ENCODE results near the gene METTL26.

DNA sequence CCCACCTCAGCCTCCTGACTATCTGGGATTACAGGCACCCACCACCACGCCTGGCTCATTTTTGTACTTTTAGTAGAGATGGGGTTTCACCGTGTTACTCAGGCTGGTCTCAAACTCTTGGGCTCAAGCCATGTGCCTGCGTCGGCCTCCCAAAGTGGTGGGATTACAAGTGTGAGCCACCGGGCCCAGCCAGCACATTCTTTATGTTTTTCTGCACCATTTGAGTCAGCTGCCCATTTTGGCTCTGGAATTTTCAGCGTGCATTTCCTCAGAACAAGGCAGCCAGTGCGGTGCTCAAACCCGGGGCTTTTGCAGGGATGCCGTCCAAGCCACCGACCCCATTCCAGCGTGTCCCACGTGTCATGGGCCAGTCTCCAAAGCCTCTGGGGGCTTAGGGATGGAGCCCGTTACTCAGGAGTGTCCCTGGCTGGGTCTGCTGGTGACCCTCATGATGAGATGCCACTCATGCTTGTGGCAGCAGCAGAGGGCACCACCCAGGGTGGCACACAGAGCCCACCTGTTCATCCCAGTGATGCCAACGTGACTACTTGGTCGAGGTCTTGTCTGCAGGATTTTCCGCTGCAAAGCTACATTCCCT lies 50.0 kb downstream of the METTL26 start:
- TF ChIP-seq, protein P1, sequence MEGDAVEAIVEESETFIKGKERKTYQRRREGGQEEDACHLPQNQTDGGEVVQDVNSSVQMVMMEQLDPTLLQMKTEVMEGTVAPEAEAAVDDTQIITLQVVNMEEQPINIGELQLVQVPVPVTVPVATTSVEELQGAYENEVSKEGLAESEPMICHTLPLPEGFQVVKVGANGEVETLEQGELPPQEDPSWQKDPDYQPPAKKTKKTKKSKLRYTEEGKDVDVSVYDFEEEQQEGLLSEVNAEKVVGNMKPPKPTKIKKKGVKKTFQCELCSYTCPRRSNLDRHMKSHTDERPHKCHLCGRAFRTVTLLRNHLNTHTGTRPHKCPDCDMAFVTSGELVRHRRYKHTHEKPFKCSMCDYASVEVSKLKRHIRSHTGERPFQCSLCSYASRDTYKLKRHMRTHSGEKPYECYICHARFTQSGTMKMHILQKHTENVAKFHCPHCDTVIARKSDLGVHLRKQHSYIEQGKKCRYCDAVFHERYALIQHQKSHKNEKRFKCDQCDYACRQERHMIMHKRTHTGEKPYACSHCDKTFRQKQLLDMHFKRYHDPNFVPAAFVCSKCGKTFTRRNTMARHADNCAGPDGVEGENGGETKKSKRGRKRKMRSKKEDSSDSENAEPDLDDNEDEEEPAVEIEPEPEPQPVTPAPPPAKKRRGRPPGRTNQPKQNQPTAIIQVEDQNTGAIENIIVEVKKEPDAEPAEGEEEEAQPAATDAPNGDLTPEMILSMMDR (IDR thresholded peaks at IDR 0.05), result no peak
- TF ChIP-seq POLR2A (IDR thresholded peaks at IDR 0.05) (no peak), POLR2AphosphoS5 (IDR thresholded peaks at IDR 0.05) (no peak)

Measured in breast epithelium (tissue), 3 donors.